HG02759 (cell line): ENCODE data around the gene PIGK.
"Not testable (repeated sequence)": the region's sequence is repeated elsewhere in the genome, so short reads cannot be mapped to it uniquely, and the experiment has no call there.

Experiments
- ATAC-seq: cut with Tn5 transposase; IDR thresholded peaks from one replicate; pipeline ENCODE4 v1.9.1; 2021; ENCODE audit warnings: mild to moderate bottlenecking, moderate library complexity; ENCODE audit not compliant: unreplicated experiment

Gene PIGK

GRCh38 chr1:77197351-77197750 is 21.9 kb downstream of the PIGK start:
- ATAC-seq: no peak

GRCh38 chr1:77193951-77194350 is 25.3 kb downstream of the PIGK start:
- no peak for ATAC-seq

GRCh38 chr1:77188770-77189169 is 30.5 kb downstream of the PIGK start:
- no peak for ATAC-seq

GRCh38 chr1:77186907-77187306 is 32.3 kb downstream of the PIGK start:
- not testable (repeated sequence) for ATAC-seq

GRCh38 chr1:77182083-77182482 is 37.1 kb downstream of the PIGK start:
- no peak for ATAC-seq

GRCh38 chr1:77179632-77180031 is 39.6 kb downstream of the PIGK start:
- ATAC-seq: no peak

DNA sequence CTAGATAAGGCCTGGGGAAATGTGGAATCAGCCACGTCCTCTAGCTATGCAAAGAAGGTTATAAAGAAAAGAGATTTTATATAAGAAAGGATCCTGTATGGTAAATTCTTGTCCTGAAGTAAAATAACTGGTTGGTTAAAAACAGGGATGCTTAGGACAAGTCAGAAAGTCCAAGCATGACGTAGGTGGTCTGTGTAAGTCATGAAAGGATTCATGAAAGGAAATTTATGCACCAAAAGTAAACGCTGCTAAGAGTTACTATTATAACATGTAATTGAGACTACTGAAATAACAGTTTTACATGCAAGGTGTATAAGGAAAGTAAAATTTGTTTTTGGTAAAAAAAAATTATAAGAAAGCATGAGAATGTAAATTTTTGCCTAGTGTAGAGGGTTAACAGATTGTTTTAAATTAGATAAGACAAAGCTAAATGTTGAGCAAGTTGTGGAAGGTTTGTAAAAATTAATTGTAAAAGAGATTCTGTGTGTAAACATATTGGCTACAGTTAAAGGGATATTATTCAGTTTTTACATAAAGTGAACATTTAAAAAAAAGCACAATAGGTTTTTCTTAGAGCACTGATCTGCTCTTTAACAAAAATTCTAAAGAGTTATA is 43.9 kb downstream of the PIGK start:
- ATAC-seq: no peak

DNA sequence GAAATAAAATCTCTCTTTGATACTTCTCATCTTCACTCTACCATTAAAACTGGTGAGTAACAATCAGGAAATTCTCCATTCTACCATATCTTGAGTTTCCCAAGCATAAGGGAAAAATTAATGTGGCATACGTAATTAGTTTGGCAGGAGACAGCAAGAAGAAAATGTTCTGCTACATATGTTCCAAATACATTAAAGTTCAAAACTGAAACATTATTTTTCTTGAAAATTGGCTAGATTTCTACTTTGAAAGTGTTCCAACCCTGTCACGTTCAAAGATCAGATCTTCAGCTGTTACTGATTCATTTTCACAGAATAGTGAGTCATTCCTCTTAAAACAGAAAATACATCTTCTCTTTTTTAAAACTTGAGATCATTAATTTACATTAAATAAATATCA is 48.5 kb downstream of the PIGK start:
- no peak for ATAC-seq

- ATAC-seq: no peak
Measured at GRCh38 chr1:77168358-77168757, 50.9 kb downstream of the PIGK start.

- ATAC-seq: no peak
Measured at GRCh38 chr1:77164434-77164944, 54.7 kb downstream of the PIGK start.

GRCh38 chr1:77159706-77160105 is 59.5 kb downstream of the PIGK start:
- ATAC-seq: not testable (repeated sequence)

DNA sequence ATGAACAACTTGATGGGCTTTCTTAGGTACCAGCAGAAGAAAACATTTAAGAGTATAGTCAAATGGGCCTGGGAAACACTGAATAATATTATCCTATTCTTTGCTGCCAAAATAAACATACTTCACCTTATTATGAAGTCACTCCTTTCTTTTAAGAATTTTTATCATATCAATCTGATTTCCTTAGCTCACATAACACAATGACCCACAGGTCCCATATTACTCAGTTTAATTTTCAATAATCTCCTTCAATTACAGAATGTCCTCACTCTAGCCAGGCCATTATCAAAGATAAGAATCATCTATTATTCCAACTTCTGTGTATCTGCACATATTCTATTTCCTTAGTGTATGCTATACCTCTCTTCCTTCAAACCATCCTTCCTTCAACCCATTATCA is 63.0 kb downstream of the PIGK start:
- ATAC-seq: no peak

DNA sequence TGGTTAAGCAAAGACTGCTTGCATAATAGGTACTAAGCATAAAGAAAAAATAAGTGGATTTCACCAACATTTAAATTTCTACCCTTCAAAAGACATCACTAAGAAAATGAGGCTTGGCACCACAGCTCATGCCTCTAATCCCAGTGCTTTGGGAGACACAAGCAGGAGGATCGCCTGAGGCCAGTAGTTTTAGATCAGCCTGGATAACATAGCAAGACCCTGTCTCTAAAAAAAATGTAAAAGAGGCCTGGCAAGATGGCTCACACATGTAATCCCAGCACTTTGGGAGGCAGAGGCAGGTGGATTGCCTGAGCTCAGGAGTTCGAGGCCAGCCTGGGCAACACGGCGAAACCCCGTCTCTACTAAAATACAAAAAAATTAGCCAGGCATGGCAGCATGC is 73.0 kb downstream of the PIGK start:
- no peak for ATAC-seq

DNA sequence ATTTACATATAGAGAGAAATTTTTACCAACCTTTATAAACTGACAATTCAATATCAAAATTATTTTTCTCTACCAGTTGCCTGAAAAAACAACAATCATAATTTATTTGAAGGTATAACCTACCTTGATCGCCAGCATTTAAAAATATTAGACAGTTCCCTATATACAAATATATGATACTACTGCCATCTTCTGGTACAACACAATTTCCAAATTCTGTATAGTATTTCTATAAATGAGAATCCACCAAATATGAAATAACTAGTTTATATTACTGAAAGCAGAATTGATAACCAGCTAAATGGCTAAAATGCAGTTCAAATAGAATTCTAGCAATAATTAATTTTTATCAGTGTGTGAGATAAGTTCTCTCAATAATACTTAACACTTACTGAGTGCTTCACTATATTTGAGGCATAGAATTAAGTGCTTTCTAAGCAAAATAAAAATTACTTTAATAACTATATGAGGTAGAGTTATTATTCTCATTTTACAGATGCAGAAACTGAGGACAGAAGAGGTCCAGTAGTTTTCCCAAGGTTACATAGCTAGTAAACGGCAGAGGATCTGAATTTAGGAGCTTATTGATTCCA is 75.6 kb downstream of the PIGK start:
- no peak for ATAC-seq

DNA sequence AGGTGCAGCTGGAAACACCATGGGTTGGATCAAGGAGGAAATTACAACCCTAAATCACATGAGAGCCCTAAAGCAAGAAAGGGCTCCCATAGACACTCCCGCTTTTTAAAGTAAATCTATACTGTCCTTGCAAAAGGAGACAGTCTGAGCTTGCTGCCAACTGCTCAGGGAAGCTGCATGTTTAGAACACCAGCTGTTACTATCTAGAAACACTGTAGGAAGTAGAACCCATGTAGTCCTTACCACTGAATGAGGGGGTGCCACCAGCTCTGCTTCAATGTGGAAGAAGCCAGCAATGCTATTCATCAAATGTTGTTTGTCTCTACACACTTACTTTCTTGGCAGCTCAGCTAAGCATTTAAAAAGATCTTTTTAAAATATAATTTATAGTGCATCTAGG is 79.8 kb downstream of the PIGK start:
- ATAC-seq: no peak

GRCh38 chr1:77134359-77134758 is 84.9 kb downstream of the PIGK start:
- ATAC-seq: no peak

- ATAC-seq: no peak
Measured at GRCh38 chr1:77133731-77134358, 85.4 kb downstream of the PIGK start.

DNA sequence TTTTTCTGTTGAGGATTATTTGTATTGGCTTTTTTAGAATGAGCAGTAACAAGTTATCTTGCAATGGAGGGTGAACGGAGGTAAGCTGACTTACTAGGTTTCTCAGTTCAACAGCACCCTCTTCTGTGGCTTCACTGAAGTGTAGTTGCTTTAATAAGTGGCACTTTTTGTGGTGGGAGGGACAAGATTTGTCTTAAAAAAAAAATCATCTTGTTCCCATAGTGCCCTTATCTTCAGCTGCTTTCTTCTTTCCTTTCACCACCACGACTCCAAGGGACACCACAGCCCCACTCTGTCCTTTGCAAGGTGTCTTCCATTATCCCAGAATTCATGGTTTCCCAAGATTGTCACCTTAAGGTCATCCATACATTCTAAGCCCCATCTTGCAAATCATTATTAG is 92.9 kb downstream of the PIGK start:
- no peak for ATAC-seq

GRCh38 chr1:77121503-77121902 is 97.7 kb downstream of the PIGK start:
- ATAC-seq: no peak

DNA sequence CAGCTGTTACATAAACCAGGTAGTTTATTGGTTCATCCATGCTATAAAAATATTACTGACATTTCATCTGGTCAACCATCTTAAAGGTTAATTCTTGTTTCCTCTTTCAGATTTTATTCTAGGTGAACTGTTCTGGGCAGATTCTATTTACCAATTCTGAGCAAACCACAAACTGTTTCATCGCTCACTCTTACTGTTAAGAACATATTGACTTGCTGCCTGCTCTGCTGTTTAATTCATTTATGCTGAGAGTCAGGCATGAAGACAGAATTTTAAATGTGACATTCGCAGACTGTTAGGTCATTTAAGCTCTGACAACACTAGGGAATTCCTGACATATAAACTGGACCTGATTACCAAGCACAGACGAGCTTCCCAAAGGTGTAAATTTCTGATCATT is 98.3 kb downstream of the PIGK start:
- no peak for ATAC-seq

DNA sequence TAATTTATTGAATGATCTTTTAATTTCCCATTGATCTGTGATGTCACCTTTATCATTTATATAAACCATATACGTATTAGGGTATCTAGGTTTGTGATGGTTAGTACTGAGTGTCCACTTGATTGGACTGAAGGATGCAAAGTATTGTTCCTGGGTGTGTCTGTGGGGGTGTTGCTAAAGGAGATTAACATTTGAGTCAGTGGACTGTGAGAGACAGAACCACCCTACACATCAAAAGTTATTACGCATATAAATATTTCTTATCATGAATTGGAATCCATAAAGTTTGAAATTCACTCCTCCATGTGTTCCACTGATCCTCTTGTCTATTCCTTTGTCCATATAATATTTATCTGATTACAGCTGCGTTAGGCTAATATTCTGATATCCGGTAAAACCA is 100.5 kb downstream of the PIGK start:
- no peak for ATAC-seq

GRCh38 chr1:77104672-77105071 is 114.6 kb downstream of the PIGK start:
- no peak for ATAC-seq
